HS-27A (cell line): ENCODE data around the gene KLHL21.

ENCODE experiments used
- DNase-seq: peaks from one replicate; pipeline ENCODE4 v3.0.0-alpha.2; 2012; ENCODE audit warnings: low read depth, missing footprints

KLHL21 gene

DNA sequence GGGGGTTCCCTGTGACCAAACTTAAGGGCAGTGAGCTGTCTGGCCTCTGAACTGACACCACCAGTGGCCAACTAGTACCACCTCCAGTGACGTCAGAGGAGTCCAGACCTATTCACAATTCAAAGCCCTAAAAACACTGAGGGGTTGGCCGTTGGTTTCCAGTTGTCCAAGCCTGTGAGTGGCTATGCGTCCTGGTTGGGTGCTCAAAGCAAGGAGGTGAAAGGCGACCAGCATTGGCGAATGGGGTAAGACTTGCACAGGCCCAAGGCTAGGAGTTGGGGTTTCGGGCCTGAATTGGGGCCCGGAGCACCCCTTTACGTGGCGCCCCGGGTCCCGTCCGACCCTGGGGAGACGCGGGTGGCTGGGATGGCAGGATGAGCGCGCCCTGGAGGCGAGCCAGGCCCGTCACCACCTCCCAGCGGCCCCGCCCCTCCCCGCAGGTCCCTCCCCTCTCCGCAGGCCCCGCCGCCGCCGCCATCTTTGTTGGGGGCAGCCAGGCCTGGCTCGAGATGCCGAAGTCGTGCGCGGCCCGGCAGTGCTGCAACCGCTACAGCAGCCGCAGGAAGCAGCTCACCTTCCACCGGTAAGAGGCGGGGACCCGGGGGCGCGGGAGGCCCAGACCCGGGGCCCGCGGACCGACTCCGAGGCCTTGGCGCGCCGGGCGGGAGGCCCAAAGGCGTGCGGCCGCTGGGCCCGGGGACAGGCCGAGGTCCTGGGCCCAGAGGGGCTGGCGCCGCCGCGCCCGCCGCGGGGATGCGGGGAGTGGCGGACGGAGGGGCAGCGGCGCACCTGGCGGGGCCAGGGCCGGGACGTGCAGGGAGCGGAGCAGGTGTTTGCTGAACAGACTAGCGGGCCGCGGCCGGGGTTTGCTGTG, 22.3 kb upstream of the KLHL21 start, which contains the start of gene THAP3:
THAP3 (plus strand) TSS at position 159 of the 874 bp plus-strand sequence; CDS start at position 510, 351 bp downstream.
- DNase-seq, result peak; percentile 43

DNA sequence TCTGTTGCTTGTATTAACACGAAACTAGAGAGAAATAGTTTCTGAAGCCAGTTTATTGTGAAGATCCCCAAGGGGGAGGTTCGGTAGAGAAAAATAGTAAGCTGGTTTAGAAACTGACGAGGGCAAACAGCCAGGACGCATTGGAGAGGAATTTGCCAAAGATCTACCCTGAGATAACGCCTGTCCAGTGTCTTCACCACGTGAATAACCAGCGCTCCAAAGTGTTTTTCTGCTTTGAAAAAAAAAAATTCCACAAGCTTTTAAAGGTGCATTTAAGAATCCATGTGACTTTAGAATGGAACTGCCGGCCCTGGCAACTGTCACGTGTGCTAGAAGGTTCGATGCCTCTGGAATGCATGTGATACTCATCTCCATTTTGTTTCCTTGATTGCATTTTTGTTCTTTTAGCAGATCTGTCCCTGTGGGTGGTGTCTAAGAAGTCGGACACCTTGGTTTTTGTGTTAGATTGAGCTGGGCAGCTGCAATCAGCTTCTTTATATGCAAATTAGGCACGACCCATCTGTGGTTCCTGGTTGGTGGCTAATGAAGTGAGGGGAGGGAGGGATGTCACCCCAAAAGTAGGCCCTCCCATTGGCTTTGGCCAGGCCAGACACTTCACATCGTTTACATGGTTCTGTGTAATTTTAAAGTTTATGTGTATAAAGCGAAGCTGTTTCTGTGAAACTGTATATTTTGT, 20.7 kb upstream of the KLHL21 start:
- no peak for DNase-seq

- DNase-seq, result no peak
Observed at GRCh38 chr1:6622396-6623152, 19.9 kb upstream of the KLHL21 start.

DNA sequence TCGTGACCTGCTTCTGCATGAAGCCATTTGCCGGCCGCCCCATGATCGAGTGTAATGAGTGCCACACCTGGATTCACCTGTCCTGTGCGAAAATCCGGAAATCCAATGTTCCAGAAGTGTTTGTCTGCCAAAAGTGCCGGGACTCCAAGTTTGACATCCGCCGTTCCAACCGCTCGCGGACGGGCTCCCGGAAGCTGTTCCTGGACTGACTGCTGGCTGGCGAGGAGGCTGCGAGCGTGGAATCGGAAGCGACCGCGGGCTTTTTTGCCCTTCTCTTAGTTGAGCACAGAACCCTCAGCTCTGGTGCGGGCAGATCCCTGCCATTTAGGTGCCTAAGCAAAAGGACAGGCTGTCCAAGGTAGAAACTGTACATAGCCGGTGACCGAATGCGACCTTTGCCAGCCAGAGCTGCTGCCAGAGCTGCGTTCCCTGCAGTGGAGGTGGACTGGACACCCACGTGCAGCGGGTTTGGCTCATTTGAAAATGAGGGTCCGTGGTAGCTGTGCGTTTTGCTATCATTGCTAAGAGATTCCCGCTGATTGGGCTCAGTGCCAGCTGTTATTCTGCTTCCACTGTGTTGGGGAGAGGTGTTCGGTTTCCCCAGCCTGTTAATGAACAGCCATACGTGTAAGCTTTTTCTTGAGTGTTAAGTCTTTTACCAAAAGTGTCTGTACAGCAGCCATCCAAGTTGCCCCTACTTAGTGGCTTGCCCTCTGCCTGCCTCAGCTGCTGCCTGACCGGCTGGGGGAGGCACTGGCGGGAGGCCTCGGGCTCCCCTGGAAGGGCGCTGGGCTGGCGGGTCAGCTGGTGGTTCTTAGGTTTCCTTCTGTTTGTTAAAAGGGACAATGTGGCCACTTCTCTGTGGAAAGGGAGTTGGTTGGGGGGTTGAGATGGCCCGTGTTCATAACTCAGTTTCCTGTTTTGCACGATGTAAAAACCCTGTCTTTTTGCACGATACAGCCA, 19.0 kb upstream of the KLHL21 start:
- DNase-seq, result no peak

DNA sequence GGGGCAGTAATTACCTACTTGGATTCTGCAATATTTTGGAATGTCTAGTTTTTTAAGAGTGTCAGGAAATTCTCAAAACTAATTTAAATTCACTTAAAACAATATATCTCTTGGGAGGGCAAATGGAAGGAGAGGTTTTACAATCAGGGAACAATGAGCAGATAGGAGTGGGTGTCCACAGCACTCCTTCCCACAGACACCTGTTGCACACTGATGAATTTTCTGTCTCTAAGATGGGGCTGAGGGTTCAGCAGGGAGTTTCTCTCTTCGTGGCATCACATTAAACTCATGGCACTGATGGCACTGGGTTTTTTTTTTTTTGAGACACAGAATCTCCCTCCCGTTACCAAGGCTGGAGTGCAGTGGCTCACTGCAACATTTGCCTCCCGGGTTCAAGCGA, 16.4 kb upstream of the KLHL21 start:
- no peak for DNase-seq

DNA sequence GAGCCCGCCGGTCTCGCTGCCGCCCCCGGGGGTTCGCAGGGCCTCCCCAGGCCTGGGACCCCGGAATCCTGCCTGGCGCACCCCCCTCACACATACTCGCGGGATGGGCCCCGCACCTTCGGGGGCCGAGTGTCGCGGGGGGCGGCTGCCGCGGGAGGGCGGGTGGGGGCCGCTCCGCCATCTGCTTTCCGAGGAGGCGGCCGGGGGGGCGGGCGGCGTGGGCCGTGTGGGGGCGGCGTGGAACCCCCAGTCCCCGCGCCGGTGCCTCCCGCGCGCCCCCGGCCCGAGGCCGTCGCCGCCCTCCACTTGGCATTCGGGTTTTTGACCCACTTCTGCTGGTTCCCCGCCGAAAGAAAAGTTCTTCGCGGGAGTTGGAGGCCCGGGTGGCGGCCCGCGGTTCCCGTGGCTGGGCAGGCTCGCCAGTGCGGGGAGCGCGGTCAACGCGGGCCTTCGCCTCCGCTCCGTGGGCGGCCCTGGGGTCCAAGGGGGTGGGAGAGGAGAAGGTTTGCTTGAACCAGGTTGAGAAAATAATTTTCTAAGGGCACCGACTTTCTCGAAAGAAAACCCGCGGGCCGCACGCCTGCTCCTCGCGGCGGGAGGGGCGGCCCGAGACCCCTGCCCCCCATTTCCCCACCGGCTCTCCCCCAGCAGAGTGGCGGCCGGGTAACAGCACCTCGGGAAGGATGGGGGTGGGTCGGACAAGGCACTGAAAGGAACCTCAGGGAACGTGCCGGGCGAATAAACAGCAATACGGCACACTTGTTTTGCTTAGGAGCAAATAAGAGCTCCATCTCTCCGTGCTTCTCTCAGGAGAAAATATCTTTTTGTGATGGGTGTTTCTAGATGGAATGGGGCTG, 12.5 kb upstream of the KLHL21 start:
- DNase-seq, result no peak

DNA sequence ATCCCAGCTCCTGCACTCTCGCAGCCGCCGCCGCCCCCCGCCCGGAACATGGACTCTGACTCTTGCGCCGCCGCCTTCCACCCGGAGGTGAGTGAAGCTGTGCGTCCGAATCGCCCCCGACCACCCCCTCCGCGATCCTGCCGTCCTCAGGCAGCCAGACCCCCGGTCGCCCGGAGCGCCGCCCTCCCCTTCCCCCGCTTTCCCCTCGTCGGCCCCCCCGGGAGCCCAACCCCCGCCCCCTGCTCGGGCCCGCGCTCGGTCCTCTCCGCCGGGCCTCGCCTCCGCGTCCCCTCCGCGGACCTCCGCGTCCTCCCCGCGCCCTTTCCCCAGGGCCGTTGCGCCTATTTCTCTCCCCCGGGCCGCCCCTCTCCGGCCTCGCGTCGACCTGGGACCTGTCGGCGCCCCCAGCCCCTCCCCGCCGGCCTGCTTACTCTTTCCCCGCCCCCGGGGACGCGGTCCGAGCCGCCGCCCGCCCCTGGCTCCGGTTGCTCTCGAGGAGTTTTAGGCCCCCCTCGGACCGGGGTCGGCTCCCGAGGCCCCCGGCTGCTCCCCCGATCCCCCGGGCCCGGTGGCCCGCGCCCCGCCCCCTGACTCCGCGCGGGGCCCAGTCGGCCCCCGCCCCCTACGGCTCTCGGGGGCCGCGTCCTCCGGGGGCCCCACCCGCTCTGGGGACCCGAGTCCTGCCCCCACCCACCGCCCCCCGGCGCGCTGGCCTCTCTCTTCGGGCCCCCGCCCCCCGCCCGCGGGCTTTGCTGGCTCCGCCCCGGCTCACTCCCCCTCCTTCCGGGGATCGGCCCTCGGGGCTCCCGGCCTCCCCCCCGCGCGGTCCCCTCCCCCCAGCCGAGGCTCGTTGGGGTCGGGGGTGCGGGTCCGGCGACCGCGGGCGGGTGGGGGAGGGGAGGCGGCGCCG, 11.6 kb upstream of the KLHL21 start:
- no peak for DNase-seq

- peak; percentile 95 for DNase-seq
Observed at GRCh38 chr1:6613361-6614018, 10.8 kb upstream of the KLHL21 start, which contains the start of gene PHF13. TSS of gene PHF13 (plus strand) at chr1:6613731. CDS start at chr1:6614067, 336 bp downstream.

GRCh38 chr1:6612641-6613360, 10.1 kb upstream of the KLHL21 start:
- peak; percentile 40 for DNase-seq

GRCh38 chr1:6603915-6604558, 1.4 kb upstream of the KLHL21 start:
- peak; percentile 72 for DNase-seq

GRCh38 chr1:6603238-6603914, 707 bp upstream of the KLHL21 start:
- DNase-seq, result peak; percentile 68

GRCh38 chr1:6601923-6602668, 573 bp downstream of the KLHL21 start:
- peak; percentile 31 for DNase-seq

GRCh38 chr1:6601049-6601922, 1.4 kb downstream of the KLHL21 start:
- peak; percentile 90 for DNase-seq

- no peak for DNase-seq
Observed at GRCh38 chr1:6600410-6601048, 2.1 kb downstream of the KLHL21 start.
